ENCODE data around the gene CD93.

DNA sequence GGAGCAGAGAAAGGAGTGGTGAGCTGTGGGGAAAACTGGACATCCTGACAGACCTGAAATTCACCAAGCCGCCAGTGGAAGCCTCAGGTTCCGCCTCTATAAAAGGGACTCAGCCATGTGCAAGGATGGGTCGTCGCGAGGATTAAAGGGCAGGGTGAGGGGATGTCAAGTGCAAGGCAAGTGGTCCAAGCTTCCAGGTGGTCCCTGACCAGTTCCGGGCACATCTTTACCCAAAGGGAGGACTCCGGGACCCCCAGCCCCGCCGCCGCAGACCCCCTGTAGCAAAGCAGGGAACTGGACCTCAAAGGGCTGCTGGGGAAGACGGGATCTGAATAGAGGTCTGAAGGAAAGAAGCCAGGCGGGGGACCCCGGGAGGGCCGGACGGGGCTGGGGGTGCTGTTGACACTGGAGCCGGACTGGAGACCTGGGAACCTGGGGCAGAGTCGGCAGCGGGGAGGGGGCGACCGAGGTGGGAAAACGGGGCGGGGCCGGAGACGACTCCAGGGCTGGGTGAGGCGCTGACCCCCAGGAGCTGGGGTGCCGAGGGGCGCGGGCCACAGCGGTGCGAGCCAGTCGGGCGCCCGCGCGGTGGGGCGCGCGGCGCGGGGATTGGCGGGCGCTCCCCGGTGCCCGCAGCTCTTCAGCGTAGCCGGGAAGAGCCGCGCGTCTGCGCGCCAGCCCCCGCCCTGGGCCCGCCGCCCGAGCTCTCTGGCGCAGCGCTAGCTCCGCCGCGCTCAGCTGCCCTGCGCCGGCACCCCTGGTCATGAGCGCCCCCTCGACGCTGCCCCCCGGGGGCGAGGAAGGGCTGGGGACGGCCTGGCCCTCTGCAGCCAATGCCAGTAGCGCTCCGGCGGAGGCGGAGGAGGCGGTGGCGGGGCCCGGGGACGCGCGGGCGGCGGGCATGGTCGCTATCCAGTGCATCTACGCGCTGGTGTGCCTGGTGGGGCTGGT lies 51.1 kb downstream of the CD93 start, which contains the start of gene SSTR4:
- TF ChIP-seq, protein P1, sequence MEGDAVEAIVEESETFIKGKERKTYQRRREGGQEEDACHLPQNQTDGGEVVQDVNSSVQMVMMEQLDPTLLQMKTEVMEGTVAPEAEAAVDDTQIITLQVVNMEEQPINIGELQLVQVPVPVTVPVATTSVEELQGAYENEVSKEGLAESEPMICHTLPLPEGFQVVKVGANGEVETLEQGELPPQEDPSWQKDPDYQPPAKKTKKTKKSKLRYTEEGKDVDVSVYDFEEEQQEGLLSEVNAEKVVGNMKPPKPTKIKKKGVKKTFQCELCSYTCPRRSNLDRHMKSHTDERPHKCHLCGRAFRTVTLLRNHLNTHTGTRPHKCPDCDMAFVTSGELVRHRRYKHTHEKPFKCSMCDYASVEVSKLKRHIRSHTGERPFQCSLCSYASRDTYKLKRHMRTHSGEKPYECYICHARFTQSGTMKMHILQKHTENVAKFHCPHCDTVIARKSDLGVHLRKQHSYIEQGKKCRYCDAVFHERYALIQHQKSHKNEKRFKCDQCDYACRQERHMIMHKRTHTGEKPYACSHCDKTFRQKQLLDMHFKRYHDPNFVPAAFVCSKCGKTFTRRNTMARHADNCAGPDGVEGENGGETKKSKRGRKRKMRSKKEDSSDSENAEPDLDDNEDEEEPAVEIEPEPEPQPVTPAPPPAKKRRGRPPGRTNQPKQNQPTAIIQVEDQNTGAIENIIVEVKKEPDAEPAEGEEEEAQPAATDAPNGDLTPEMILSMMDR (IDR thresholded peaks at IDR 0.05): no peak
- no peak for TF ChIP-seq EP300 (IDR thresholded peaks at IDR 0.05; ENCODE audit: low read depth)

All from transverse colon (tissue), 3 donors.